Muscle of leg (tissue), 11 donors: Measurements from ENCODE around the gene ZFPM1. TPM values are rescaled to one million over a fixed set of nuclear protein-coding genes. Genes with fewer than 3 reads are reported as not detected.

ENCODE experiments used
- DNase-seq: peaks from one replicate; pipeline ENCODE4 v3.0.0; 2013
- H3K27ac ChIP-seq: one replicate; pipeline ENCODE4 v1.5.1; 2013; ENCODE audit warnings: mild to moderate bottlenecking, low read length, control low read depth
- H3K27me3 ChIP-seq: one replicate; pipeline ENCODE4 v1.6.1; 2013; ENCODE audit warnings: low read length; ENCODE audit not compliant: control insufficient read depth, insufficient read depth
- H3K36me3 ChIP-seq: one replicate; pipeline ENCODE4 v1.6.1; 2013; ENCODE audit warnings: low read length; ENCODE audit not compliant: control insufficient read depth, insufficient read depth
- H3K4me1 ChIP-seq: one replicate; pipeline ENCODE4 v1.6.1; 2013; ENCODE audit warnings: low read length; ENCODE audit not compliant: control insufficient read depth, insufficient read depth
- H3K4me3 ChIP-seq: one replicate; pipeline ENCODE4 v1.5.1; 2013; ENCODE audit warnings: low read length, control low read depth
- H3K9me3 ChIP-seq: replicated peaks from 2 replicates; pipeline ENCODE4 v1.6.1; 2013; ENCODE audit warnings: low read depth, low read length; ENCODE audit not compliant: control insufficient read depth
- WGBS: methylation state at CpG from one replicate; pipeline ENCODE4 v1.1.5; 2013; ENCODE audit warnings: missing lambda C conversion rate; ENCODE audit not compliant: insufficient coverage; 5-methylcytosine and 5-hydroxymethylcytosine counted together
- polyA plus RNA-seq, 8 donors: library from polyadenylated mRNA; unstranded; fragments of 120-200 nt; gene quantifications; one replicate each; pipeline versions ENCODE4 v1.2.1 to v1.2.3, GENCODE V29; 2013; ENCODE audit warnings: inconsistent platforms in 1 of 8, low replicate concordance in 1 of 8; ENCODE audit not compliant: insufficient read length in 8 of 8, insufficient read depth in 1 of 8
- total RNA-seq: library from RNA; stranded (reverse); fragments of 120-200 nt; gene quantifications from one replicate; pipeline ENCODE4 v1.2.4, GENCODE V29; 2013

The ZFPM1 gene
- total and polyA plus RNA-seq, 9 donors = 0.89 to 3.3 (median 1.6) TPM

DNA sequence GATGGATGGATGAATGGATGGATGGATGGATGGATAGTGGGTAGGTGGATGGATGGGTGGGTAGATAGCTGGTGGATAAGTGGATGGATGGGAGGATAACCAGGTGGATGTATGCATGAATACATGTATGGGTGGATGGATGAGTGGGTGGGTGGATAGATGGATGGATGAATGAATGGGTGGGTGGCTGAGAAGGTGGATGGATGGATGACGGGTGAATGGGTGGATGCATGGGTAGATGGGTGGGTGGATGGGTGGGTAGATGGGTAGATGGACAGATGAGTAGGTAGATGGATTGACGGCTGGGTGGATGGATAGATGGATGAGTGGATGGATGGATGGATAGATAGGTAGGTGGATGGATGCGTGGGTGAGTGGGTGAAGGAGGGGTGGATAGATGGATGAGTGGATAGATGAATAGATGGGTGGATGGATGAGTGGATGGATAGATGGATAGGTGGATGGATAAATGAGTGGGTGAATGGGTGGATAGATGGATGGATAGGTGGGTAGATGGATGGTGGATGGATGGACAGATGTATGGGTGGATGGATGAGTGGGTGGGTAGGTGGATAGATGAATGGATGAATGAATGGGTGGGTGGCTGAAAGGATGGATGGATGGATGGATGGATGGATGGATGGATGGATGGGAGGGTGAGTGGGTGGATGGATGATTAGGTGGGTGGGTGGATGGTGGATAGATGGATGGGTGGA is 67.0 kb downstream of the ZFPM1 start:
- H3K27me3 ChIP-seq = peaks cover 28% of the 10 kb centered on the region
- H3K27ac ChIP-seq = no peak overlapping the region
- peaks cover 7% of the 10 kb centered on the region for H3K4me1 ChIP-seq
- WGBS = 100% methylated on average over 3 of the region's 3 CpGs
- no peaks in the 10 kb centered on the region for H3K9me3 ChIP-seq
- no peak for DNase-seq
- H3K36me3 ChIP-seq = no peaks in the 10 kb centered on the region
- no peak overlapping the region for H3K4me3 ChIP-seq

DNA sequence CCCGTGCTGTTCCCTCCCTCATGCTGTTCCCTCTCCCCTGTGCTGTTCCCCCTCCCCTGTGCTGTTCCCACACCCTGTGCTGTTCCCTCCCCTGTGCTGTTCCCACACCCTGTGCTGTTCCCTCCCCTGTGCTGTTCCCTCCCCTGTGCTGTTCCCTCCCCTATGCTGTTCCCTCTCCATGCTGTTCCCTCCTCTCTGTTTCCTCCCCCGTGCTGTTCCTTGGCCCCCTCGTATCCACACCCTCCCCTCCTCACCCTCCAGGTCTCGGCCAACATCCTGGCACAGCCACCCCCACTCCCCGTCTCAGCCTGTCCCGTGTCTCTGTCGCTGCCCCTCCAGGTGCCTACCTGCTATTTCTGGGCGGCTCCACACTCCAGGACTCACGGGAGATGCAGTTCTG is 68.6 kb downstream of the ZFPM1 start:
- H3K9me3 ChIP-seq = no peaks in the 10 kb centered on the region
- H3K4me1 ChIP-seq = peaks cover 14% of the 10 kb centered on the region
- H3K27me3 ChIP-seq = peaks cover 28% of the 10 kb centered on the region
- DNase-seq = no peak
- H3K27ac ChIP-seq = no peak overlapping the region
- H3K4me3 ChIP-seq = no peak overlapping the region
- H3K36me3 ChIP-seq = no peaks in the 10 kb centered on the region
- 50% methylated on average over 9 of the region's 9 CpGs for WGBS

DNA sequence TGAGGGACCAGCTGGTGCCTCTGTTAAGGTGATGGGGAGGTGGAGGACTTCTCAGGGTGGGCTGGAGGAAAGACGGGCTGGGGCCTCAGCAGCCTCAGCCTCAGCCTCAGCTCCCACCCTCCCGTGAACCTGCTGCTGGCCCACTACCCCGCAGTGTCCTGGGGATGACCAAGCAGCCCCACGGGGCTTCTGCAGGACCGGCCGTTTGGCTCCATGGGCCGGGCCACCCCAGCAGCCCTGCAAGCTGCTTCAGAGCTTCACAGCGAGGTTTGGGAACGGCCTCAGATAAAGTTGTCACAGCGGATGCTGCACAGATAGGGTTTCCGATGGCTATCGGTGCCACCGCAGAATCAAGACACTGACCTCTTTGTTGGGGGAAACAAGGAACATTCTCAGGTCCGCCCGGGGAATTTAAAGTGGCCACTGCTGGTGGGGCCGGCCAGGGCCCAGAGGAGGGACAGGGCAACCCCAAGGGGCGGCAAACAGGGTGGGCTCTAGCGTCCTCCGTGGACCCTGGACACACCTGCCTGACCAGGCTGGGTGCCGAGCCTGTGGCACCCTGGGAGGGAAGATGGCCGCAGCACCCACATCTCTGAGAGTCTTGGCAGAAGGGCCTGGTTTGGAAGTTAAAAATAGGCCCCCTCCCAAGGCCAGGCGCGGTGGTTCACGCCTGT is 69.3 kb downstream of the ZFPM1 start:
- peaks cover 16% of the 10 kb centered on the region for H3K4me1 ChIP-seq
- DNase-seq = no peak
- H3K9me3 ChIP-seq = no peaks in the 10 kb centered on the region
- peaks cover 28% of the 10 kb centered on the region for H3K27me3 ChIP-seq
- H3K27ac ChIP-seq = no peak overlapping the region
- H3K4me3 ChIP-seq = no peak overlapping the region
- 62% methylated on average over 20 of the region's 24 CpGs for WGBS
- no peaks in the 10 kb centered on the region for H3K36me3 ChIP-seq

GRCh38 chr16:88523309-88524161 is 70.5 kb downstream of the ZFPM1 start:
- Histone ChIP-seq H3K36me3 (no peaks in the 10 kb centered on the region), H3K4me3 (no peak overlapping the region), H3K4me1 (peaks cover 21% of the 10 kb centered on the region), H3K27me3 (peaks cover 28% of the 10 kb centered on the region), H3K9me3 (no peaks in the 10 kb centered on the region), H3K27ac (no peak overlapping the region)
- WGBS = 35% methylated on average over 32 of the region's 47 CpGs
- DNase-seq = no peak

DNA sequence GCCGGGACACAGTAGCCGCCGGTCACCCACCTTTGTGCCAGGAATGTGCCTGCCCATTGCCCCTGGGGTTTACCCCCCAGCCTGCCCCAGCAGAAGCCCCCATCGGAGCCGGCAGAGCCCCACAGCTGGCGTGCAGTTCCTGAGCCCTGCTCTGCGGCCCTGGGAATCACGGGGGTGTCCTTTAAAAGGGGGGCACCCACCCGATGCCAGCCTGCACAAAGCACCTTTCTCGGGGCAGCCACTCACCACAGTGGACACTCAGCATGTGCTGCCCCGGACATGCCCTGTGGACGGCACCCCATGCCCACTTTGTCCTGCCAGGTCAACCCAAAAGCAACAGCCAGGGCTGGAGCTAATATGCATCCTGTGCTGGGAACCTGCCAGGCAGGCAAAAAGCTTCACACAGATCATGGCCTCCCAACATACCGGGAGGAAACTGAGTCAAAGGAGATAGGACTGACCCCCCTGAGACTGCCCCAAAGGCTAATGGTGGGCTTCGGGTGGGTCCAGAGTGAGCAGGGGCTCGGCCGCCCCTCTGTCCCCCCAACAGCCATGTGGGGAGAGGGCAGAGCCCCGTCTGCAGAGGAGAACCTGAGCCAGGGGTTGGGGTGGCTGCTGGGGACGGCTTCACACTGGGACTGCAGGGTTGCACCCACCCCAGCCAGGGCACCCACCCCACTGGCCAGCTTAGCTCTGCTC is 71.3 kb downstream of the ZFPM1 start:
- no peak overlapping the region for H3K4me3 ChIP-seq
- H3K36me3 ChIP-seq = peaks cover 7% of the 10 kb centered on the region
- H3K27ac ChIP-seq = no peak overlapping the region
- WGBS = 49% methylated on average over 12 of the region's 18 CpGs
- peaks cover 28% of the 10 kb centered on the region for H3K27me3 ChIP-seq
- no peak for DNase-seq
- H3K9me3 ChIP-seq = no peaks in the 10 kb centered on the region
- peaks cover 21% of the 10 kb centered on the region for H3K4me1 ChIP-seq

- DNase-seq = no peak
- no peak overlapping the region for H3K27ac ChIP-seq
- H3K36me3 ChIP-seq = peaks cover 14% of the 10 kb centered on the region
- no peaks in the 10 kb centered on the region for H3K9me3 ChIP-seq
- H3K27me3 ChIP-seq = peaks cover 28% of the 10 kb centered on the region
- WGBS = 51% methylated on average over 15 of the region's 18 CpGs
- H3K4me3 ChIP-seq = no peak overlapping the region
- H3K4me1 ChIP-seq = peaks cover 21% of the 10 kb centered on the region
Measured at GRCh38 chr16:88524973-88525662, 72.0 kb downstream of the ZFPM1 start.

- Histone ChIP-seq H3K4me1 (peaks cover 21% of the 10 kb centered on the region), H3K27me3 (peaks cover 28% of the 10 kb centered on the region), H3K9me3 (no peaks in the 10 kb centered on the region), H3K36me3 (peaks cover 19% of the 10 kb centered on the region), H3K27ac (no peak overlapping the region), H3K4me3 (no peak overlapping the region)
- 50% methylated on average over 10 of the region's 17 CpGs for WGBS
- no peak for DNase-seq
Measured at GRCh38 chr16:88525663-88525990, 72.5 kb downstream of the ZFPM1 start.

GRCh38 chr16:88526008-88526905 is 73.2 kb downstream of the ZFPM1 start:
- Histone ChIP-seq H3K4me3 (no peak overlapping the region), H3K27ac (no peak overlapping the region), H3K36me3 (peaks cover 22% of the 10 kb centered on the region), H3K9me3 (no peaks in the 10 kb centered on the region), H3K27me3 (peaks cover 25% of the 10 kb centered on the region), H3K4me1 (peaks cover 21% of the 10 kb centered on the region)
- 64% methylated on average over 24 of the region's 29 CpGs for WGBS
- no peak for DNase-seq

- 58% methylated on average over 9 of the region's 9 CpGs for WGBS
- H3K4me3 ChIP-seq = no peak overlapping the region
Measured at GRCh38 chr16:88526906-88527185, 73.8 kb downstream of the ZFPM1 start.

More at GRCh38 chr16:88526906-88527185, 73.8 kb downstream of the ZFPM1 start:
- no peak for DNase-seq
- Histone ChIP-seq H3K27me3 (peaks cover 24% of the 10 kb centered on the region), H3K27ac (no peak overlapping the region), H3K9me3 (no peaks in the 10 kb centered on the region), H3K4me1 (peaks cover 26% of the 10 kb centered on the region), H3K36me3 (peaks cover 23% of the 10 kb centered on the region)
